ENCODE data around the gene IGFL3.
"Not testable (repeated sequence)": the region's sequence is repeated elsewhere in the genome, so short reads cannot be mapped to it uniquely, and the experiment has no call there.

The IGFL3 gene

DNA sequence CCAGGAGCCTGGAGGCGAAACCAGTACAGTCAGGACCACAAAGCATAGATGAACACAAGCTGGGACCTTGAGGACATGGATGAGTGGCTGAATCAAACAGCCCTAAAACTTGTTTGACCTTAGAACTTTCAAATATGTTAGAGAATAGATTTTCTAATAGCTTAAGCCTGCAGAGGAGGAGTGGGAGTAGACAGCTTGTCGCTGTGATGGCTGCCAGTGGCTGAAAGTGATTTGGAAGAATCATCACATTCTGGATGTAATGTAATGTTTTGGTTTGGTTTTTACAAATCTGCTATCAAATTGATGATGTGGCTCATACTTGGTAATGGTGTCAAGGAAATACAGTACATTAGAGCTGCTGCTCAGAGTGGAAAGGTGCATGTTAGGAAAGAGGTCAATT lies 12.0 kb downstream of the IGFL3 start:
- Histone ChIP-seq H2AFZ (ENCODE audit: low read depth, low read length) (no peak overlapping the region), H3K4me3 (ENCODE audit: low read length) (no peak overlapping the region), H3K9me3 (ENCODE audit: low read length) (peaks cover 2% of the 10 kb centered on the region), H3K36me3 (ENCODE audit: insufficient read depth, low read length) (no peaks in the 10 kb centered on the region), H3K27me3 (ENCODE audit: insufficient read depth, low read length) (peaks cover 7% of the 10 kb centered on the region), H3K4me1 (ENCODE audit: insufficient read depth, low read length) (peaks cover 9% of the 10 kb centered on the region)

DNA sequence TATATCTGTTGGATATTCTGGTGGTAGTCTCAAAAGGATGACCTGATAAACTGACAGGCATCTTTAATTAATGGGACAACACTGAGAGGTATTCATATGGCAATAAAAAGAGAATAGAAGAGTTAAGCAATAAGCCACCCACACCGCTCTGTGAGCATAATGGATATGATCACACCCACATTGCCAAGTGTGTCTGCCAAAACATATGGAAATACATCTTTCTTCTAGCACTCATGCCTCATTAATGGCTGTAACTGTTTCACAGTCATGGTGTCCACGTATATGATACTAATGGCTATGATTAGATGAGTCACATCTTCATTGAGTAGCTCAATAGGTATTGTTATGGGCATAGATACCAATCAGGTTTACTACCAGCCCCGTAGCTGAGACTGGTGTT lies 13.1 kb downstream of the IGFL3 start:
- H3K27me3 ChIP-seq (ENCODE audit: insufficient read depth, low read length): peaks cover 16% of the 10 kb centered on the region
- no peak overlapping the region for H2AFZ ChIP-seq (ENCODE audit: low read depth, low read length)
- H3K4me3 ChIP-seq (ENCODE audit: low read length): no peak overlapping the region
- H3K36me3 ChIP-seq (ENCODE audit: insufficient read depth, low read length): no peaks in the 10 kb centered on the region
- H3K9me3 ChIP-seq (ENCODE audit: low read length): peaks cover 2% of the 10 kb centered on the region
- H3K4me1 ChIP-seq (ENCODE audit: insufficient read depth, low read length): peaks cover 9% of the 10 kb centered on the region

DNA sequence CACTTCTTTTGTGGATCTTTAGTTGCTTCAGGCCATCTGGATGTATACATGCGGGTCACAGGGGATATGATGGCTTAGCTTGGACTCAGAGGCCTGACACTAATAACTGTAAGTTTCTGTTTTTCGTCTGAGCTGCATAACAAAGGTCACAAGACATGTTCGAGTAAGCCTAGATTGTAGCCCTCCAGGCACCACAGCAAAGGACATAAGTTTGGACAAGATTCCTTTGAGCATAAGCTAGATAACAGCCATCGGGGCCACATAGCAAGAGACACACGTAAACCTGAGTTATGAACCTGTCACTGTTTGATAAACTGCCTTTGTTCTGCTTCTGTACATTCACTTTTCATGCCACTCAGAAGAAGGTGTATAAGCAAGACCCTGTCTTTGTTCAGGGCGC lies 14.6 kb downstream of the IGFL3 start:
- Histone ChIP-seq H3K4me3 (ENCODE audit: low read length) (no peak overlapping the region), H3K36me3 (ENCODE audit: insufficient read depth, low read length) (no peaks in the 10 kb centered on the region), H3K4me1 (ENCODE audit: insufficient read depth, low read length) (no peaks in the 10 kb centered on the region), H3K27me3 (ENCODE audit: insufficient read depth, low read length) (peaks cover 16% of the 10 kb centered on the region), H3K9me3 (ENCODE audit: low read length) (peaks cover 2% of the 10 kb centered on the region), H2AFZ (ENCODE audit: low read depth, low read length) (no peak overlapping the region)

GRCh38 chr19:46107371-46107770 lies 17.1 kb downstream of the IGFL3 start:
- Histone ChIP-seq H3K9me3 (ENCODE audit: low read length) (peaks cover 2% of the 10 kb centered on the region), H3K36me3 (ENCODE audit: insufficient read depth, low read length) (no peaks in the 10 kb centered on the region), H2AFZ (ENCODE audit: low read depth, low read length) (no peak overlapping the region), H3K4me1 (ENCODE audit: insufficient read depth, low read length) (no peaks in the 10 kb centered on the region), H3K4me3 (ENCODE audit: low read length) (no peak overlapping the region), H3K27me3 (ENCODE audit: insufficient read depth, low read length) (peaks cover 17% of the 10 kb centered on the region)

GRCh38 chr19:46102333-46102732 lies 22.2 kb downstream of the IGFL3 start:
- not testable (repeated sequence) for H2AFZ ChIP-seq (ENCODE audit: low read depth, low read length); H3K9me3 ChIP-seq (ENCODE audit: low read length); H3K36me3 ChIP-seq (ENCODE audit: insufficient read depth, low read length); H3K4me1 ChIP-seq (ENCODE audit: insufficient read depth, low read length); H3K4me3 ChIP-seq (ENCODE audit: low read length)
- H3K27me3 ChIP-seq (ENCODE audit: insufficient read depth, low read length): peaks cover 13% of the 10 kb centered on the region

GRCh38 chr19:46101293-46101692 lies 23.2 kb downstream of the IGFL3 start:
- Histone ChIP-seq H3K9me3 (ENCODE audit: low read length) (no peaks in the 10 kb centered on the region), H3K4me3 (ENCODE audit: low read length) (no peak overlapping the region), H3K4me1 (ENCODE audit: insufficient read depth, low read length) (no peaks in the 10 kb centered on the region), H3K27me3 (ENCODE audit: insufficient read depth, low read length) (peaks cover 5% of the 10 kb centered on the region), H3K36me3 (ENCODE audit: insufficient read depth, low read length) (no peaks in the 10 kb centered on the region), H2AFZ (ENCODE audit: low read depth, low read length) (no peak overlapping the region)

- Histone ChIP-seq H3K36me3 (ENCODE audit: insufficient read depth, low read length) (no peaks in the 10 kb centered on the region), H2AFZ (ENCODE audit: low read depth, low read length) (no peak overlapping the region), H3K9me3 (ENCODE audit: low read length) (no peaks in the 10 kb centered on the region), H3K4me3 (ENCODE audit: low read length) (no peak overlapping the region), H3K4me1 (ENCODE audit: insufficient read depth, low read length) (no peaks in the 10 kb centered on the region), H3K27me3 (ENCODE audit: insufficient read depth, low read length) (peaks cover 5% of the 10 kb centered on the region)
Observed at GRCh38 chr19:46100344-46100743, 24.1 kb downstream of the IGFL3 start.

DNA sequence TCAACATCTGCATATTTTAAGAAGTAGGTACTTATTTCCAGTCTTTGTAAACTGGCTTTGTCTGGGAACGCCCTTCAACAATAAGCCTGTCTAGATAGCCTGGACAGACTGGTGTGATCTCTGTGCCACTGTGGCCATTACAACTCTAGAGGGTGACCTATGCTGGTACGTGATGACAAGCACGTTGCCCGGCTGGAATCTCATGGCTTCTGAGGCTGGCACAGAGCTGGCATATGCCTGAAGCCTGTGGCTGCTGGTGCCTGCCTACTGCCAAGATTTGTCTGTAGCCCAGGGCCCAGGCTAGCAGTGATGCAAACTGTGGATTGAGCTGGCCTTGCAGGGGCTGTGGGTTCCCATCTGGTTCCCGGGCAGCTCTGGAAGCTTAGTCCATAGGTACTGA lies 34.0 kb downstream of the IGFL3 start:
- no peaks in the 10 kb centered on the region for H3K4me1 ChIP-seq (ENCODE audit: insufficient read depth, low read length)
- H3K27me3 ChIP-seq (ENCODE audit: insufficient read depth, low read length): peaks cover 3% of the 10 kb centered on the region
- H3K9me3 ChIP-seq (ENCODE audit: low read length): peaks cover 14% of the 10 kb centered on the region
- no peak overlapping the region for H2AFZ ChIP-seq (ENCODE audit: low read depth, low read length)
- H3K4me3 ChIP-seq (ENCODE audit: low read length): no peak overlapping the region
- no peaks in the 10 kb centered on the region for H3K36me3 ChIP-seq (ENCODE audit: insufficient read depth, low read length)

GRCh38 chr19:46089432-46089831 lies 35.1 kb downstream of the IGFL3 start:
- Histone ChIP-seq H3K9me3 (ENCODE audit: low read length) (peaks cover 14% of the 10 kb centered on the region), H3K4me1 (ENCODE audit: insufficient read depth, low read length) (no peaks in the 10 kb centered on the region), H2AFZ (ENCODE audit: low read depth, low read length) (no peak overlapping the region), H3K4me3 (ENCODE audit: low read length) (no peak overlapping the region), H3K27me3 (ENCODE audit: insufficient read depth, low read length) (peaks cover 3% of the 10 kb centered on the region), H3K36me3 (ENCODE audit: insufficient read depth, low read length) (no peaks in the 10 kb centered on the region)

- H3K9me3 ChIP-seq (ENCODE audit: low read length): peaks cover 14% of the 10 kb centered on the region
- no peak overlapping the region for H3K4me3 ChIP-seq (ENCODE audit: low read length)
- no peaks in the 10 kb centered on the region for H3K36me3 ChIP-seq (ENCODE audit: insufficient read depth, low read length)
- H2AFZ ChIP-seq (ENCODE audit: low read depth, low read length): no peak overlapping the region
- H3K27me3 ChIP-seq (ENCODE audit: insufficient read depth, low read length): peaks cover 3% of the 10 kb centered on the region
- H3K4me1 ChIP-seq (ENCODE audit: insufficient read depth, low read length): no peaks in the 10 kb centered on the region
Observed at GRCh38 chr19:46088101-46088500, 36.4 kb downstream of the IGFL3 start.

GRCh38 chr19:46085888-46086287 lies 38.6 kb downstream of the IGFL3 start:
- peaks cover 17% of the 10 kb centered on the region for H3K9me3 ChIP-seq (ENCODE audit: low read length)

GRCh38 chr19:46082728-46083050 lies 41.8 kb downstream of the IGFL3 start:
- Histone ChIP-seq H3K9me3 (ENCODE audit: low read length) (peaks cover 11% of the 10 kb centered on the region), H3K4me1 (ENCODE audit: insufficient read depth, low read length) (peaks cover 3% of the 10 kb centered on the region), H2AFZ (ENCODE audit: low read depth, low read length) (no peak overlapping the region), H3K36me3 (ENCODE audit: insufficient read depth, low read length) (no peaks in the 10 kb centered on the region), H3K4me3 (ENCODE audit: low read length) (no peak overlapping the region), H3K27me3 (ENCODE audit: insufficient read depth, low read length) (peaks cover 3% of the 10 kb centered on the region)

More at GRCh38 chr19:46085888-46086287, 38.6 kb downstream of the IGFL3 start:
- H3K4me1 ChIP-seq (ENCODE audit: insufficient read depth, low read length): peaks cover 3% of the 10 kb centered on the region
- H2AFZ ChIP-seq (ENCODE audit: low read depth, low read length): no peak overlapping the region
- H3K4me3 ChIP-seq (ENCODE audit: low read length): no peak overlapping the region
- H3K27me3 ChIP-seq (ENCODE audit: insufficient read depth, low read length): peaks cover 1% of the 10 kb centered on the region
- no peaks in the 10 kb centered on the region for H3K36me3 ChIP-seq (ENCODE audit: insufficient read depth, low read length)

- Histone ChIP-seq H3K9me3 (ENCODE audit: low read length) (peaks cover 7% of the 10 kb centered on the region), H3K36me3 (ENCODE audit: insufficient read depth, low read length) (no peaks in the 10 kb centered on the region), H2AFZ (ENCODE audit: low read depth, low read length) (no peak overlapping the region), H3K27me3 (ENCODE audit: insufficient read depth, low read length) (peaks cover 4% of the 10 kb centered on the region), H3K4me3 (ENCODE audit: low read length) (no peak overlapping the region), H3K4me1 (ENCODE audit: insufficient read depth, low read length) (peaks cover 4% of the 10 kb centered on the region)
Observed at GRCh38 chr19:46081928-46082727, 42.4 kb downstream of the IGFL3 start.

GRCh38 chr19:46080561-46080960 lies 43.9 kb downstream of the IGFL3 start:
- Histone ChIP-seq H3K4me3 (ENCODE audit: low read length) (no peak overlapping the region), H3K36me3 (ENCODE audit: insufficient read depth, low read length) (no peaks in the 10 kb centered on the region), H2AFZ (ENCODE audit: low read depth, low read length) (no peak overlapping the region), H3K4me1 (ENCODE audit: insufficient read depth, low read length) (peaks cover 10% of the 10 kb centered on the region), H3K27me3 (ENCODE audit: insufficient read depth, low read length) (peaks cover 10% of the 10 kb centered on the region), H3K9me3 (ENCODE audit: low read length) (peaks cover 3% of the 10 kb centered on the region)

Measured in neuron (in vitro differentiated cells).